ENCODE results near the gene ARRDC3. TPM values are rescaled to one million over a fixed set of nuclear protein-coding genes. Genes with fewer than 3 reads are reported as not detected.

Gene ARRDC3
- total and polyA plus RNA-seq, 2 of the 8 experiments (the other 6 are each of a cell fraction or from before 2014, with no cell fraction given) = 2.9 to 5.7 TPM

- Histone ChIP-seq H4K20me1 (replicated peaks in 1 of 2; ENCODE audit: control insufficient read depth in 1 of 2, insufficient read depth in 2 of 2, low read length in 2 of 2) (no peaks in the 10 kb centered on the region), H3K27me3 (replicated peaks in 1 of 4; ENCODE audit: control insufficient read depth in 3 of 4, extremely low read depth in 1 of 4, insufficient read depth in 3 of 4, low read length in 3 of 4) (no peaks in the 10 kb centered on the region), H3K23ac (ENCODE audit: insufficient read length) (no peak overlapping the region), H3K36me3 (ENCODE audit: control insufficient read depth in 2 of 4, insufficient read depth in 4 of 4, low read length in 3 of 4) (peaks cover 2 to 31% (median 12%) of the 10 kb centered on the region in 4 experiments; a peak in 6 of 8 replicates), H3K56ac (replicated peaks; ENCODE audit: insufficient read length, low read depth, low read length) (no peak overlapping the region), H3K79me2 (ENCODE audit: control insufficient read depth in 1 of 2, insufficient read depth in 2 of 2, low read length in 2 of 2) (no peaks in the 10 kb centered on the region), H3K9ac (replicated peaks in 1 of 4; ENCODE audit: extremely low read depth in 1 of 4, low read depth in 3 of 4, low read length in 3 of 4) (no peak overlapping the region), H3K27ac (ENCODE audit: low read depth, low read length) (no peak overlapping the region), H2BK120ac (replicated peaks; ENCODE audit: low read depth, low read length) (no peak overlapping the region), H3K9me3 (ENCODE audit: insufficient read depth in 2 of 2, low read depth in 1 of 2, low read length in 1 of 2) (no peaks in the 10 kb centered on the region), H3K4me2 (ENCODE audit: insufficient read depth in 1 of 2, low read depth in 2 of 2, low read length in 2 of 2) (no peak overlapping the region), H2AK5ac (ENCODE audit: low read depth, low read length) (no peak overlapping the region), H3K18ac (ENCODE audit: extremely low read depth, low read length) (no peak overlapping the region), H2BK12ac (ENCODE audit: low read depth, low read length) (no peak overlapping the region), H4K91ac (replicated peaks; ENCODE audit: insufficient read length, low read length) (no peak overlapping the region), H2AFZ (ENCODE audit: low read length) (no peak overlapping the region), H3K14ac (ENCODE audit: insufficient read length) (no peak overlapping the region), H3K23me2 (ENCODE audit: low read depth, low read length) (no peaks in the 10 kb centered on the region), H3K4ac (replicated peaks; ENCODE audit: insufficient read length, low read depth, low read length) (no peak overlapping the region), H3K4me3 (ENCODE audit: extremely low read depth in 1 of 4, insufficient read depth in 2 of 4, low read depth in 3 of 4, low read length in 4 of 4) (no peak overlapping the region), H2BK15ac (ENCODE audit: low read length) (no peak overlapping the region), H4K5ac (ENCODE audit: insufficient read length, low read depth, low read length) (no peak overlapping the region), H3K4me1 (replicated peaks in 1 of 4; ENCODE audit: control insufficient read depth in 3 of 4, insufficient read depth in 4 of 4, low read length in 3 of 4) (no peaks in the 10 kb centered on the region), H4K8ac (ENCODE audit: extremely low read depth, insufficient read depth, low read length) (no peak overlapping the region), H2BK5ac (ENCODE audit: low read depth, low read length) (no peak overlapping the region), H2BK20ac (ENCODE audit: low read length) (no peak overlapping the region), H3K79me1 (ENCODE audit: low read depth, low read length) (no peaks in the 10 kb centered on the region)
- POLR2A ChIA-PET (ENCODE audit: partially characterized antibody) = interaction anchor here (0.7 to 2.5 kb wide), 3 partner anchors 16 to 1904 kb away, joined by 3 to 8 read pairs (median 3); partner anchors contain the start of gene ARRDC3
- 95% methylated on average over 1 of the region's 1 CpG; no CpG with 5 or more reads in 1 of the 2 experiments for WGBS, 2 experiments (ENCODE audit: extremely low coverage in 1 of 2, insufficient coverage in 1 of 2, insufficient read length in 1 of 2, insufficient replicate concordance in 2 of 2, low coverage in 1 of 2, low lambda C conversion rate in 2 of 2, missing lambda C conversion rate in 1 of 2)
- no peak for FAIRE-seq
- CTCF ChIA-PET (ENCODE audit: partially characterized antibody) = interaction anchor here (1.2 to 2.0 kb wide), 3 partner anchors 13 to 140 kb away, joined by 3 to 6 read pairs (median 3); no protein-coding TSS in a partner anchor
- DNase-seq (ENCODE audit: low read depth in 1 of 2, low spot score in 2 of 2) = no peak
- TF ChIP-seq CHD1 (IDR thresholded peaks at IDR 0.05; ENCODE audit: low read depth, low read length) (no peak), SP4 (IDR thresholded peaks at IDR 0.05; ENCODE audit: low read length) (no peak), BCL11A (IDR thresholded peaks at IDR 0.05; ENCODE audit: low read depth in 2 of 2, low read length in 2 of 2) (no peak), TAF1 (IDR thresholded peaks at IDR 0.05; ENCODE audit: low read depth, low read length) (no peak), RXRA (IDR thresholded peaks at IDR 0.05; ENCODE audit: insufficient read depth, low read depth, low read length) (no peak), ASH2L (IDR thresholded peaks at IDR 0.05; ENCODE audit: low read length) (no peak), CHD2 (IDR thresholded peaks at IDR 0.05; ENCODE audit: low read length) (no peak), POU5F1 (IDR thresholded peaks at IDR 0.05; ENCODE audit: low read depth, low read length) (no peak), GTF2F1 (IDR thresholded peaks at IDR 0.05; ENCODE audit: borderline replicate concordance, low read depth, low read length) (no peak), CBX5 (IDR thresholded peaks at IDR 0.05; ENCODE audit: low read depth, low read length) (no peak), SRF (IDR thresholded peaks at IDR 0.05; ENCODE audit: low read depth, low read length) (no peak), RNF2 (IDR thresholded peaks at IDR 0.05; ENCODE audit: borderline replicate concordance, low read depth, low read length, missing control alignments, poor library complexity, severe bottlenecking) (no peak), RAD21 (IDR thresholded peaks at IDR 0.05 in 1 of 2, conservative IDR thresholded peaks at IDR 0.05 in 1 of 2; ENCODE audit: low read depth in 2 of 2, low read length in 2 of 2) (no peak), POLR2A (IDR thresholded peaks at IDR 0.05; ENCODE audit: control extremely low read depth in 1 of 2, low read depth in 2 of 2, low read length in 2 of 2) (no peak)
Observed at GRCh38 chr5:91366551-91366950, 16.6 kb downstream of the ARRDC3 start.
